SK-MEL-5 (cell line): ENCODE data around the gene MRAS. TPM values are rescaled to one million over a fixed set of nuclear protein-coding genes. Genes with fewer than 3 reads are reported as not detected.
"Not testable (repeated sequence)": the region's sequence is repeated elsewhere in the genome, so short reads cannot be mapped to it uniquely, and the experiment has no call there.

Source experiments
- DNase-seq: peaks from one replicate; pipeline ENCODE4 v3.0.0-alpha.2; 2016; ENCODE audit warnings: low read depth, low spot score
- in situ Hi-C: cut with HindIII; loops from 2 replicates; pipeline ENCODE4 v1.10.0; 2016; ENCODE audit warnings: low sequenced_read_pairs, high pct_unique_total_duplicates, low pct_unique_long_range_greater_than_20kb
- total RNA-seq: library from RNA; depleted of rRNA; stranded (reverse); fragments of >200 nt; shearing (Covaris generic); gene quantifications from 2 replicates; pipeline ENCODE4 v1.2.3, GENCODE V29; 2014

The MRAS gene
- total RNA-seq, 1 experiment from 2014 or later, result 6.5 TPM

DNA sequence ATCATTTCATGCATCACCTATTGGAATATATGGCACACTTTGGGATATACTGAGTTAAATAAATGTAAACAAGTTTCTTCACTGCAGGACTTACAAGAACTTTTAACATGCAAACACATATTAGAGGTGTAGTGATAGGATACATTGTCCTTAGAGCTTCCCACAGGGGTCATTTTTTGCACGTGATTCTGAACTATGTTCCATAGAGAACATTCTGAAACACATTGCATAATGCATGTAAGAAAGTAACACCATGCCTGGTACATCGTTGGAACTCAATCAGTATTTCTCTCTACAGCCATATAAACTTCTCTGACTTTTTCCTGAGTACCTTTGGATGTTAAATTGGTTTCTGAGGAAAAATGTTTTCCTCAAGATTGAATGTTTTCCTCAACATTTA, 28.3 kb downstream of the MRAS start:
- DNase-seq, result no peak
- in situ Hi-C loops, result no loop called here

DNA sequence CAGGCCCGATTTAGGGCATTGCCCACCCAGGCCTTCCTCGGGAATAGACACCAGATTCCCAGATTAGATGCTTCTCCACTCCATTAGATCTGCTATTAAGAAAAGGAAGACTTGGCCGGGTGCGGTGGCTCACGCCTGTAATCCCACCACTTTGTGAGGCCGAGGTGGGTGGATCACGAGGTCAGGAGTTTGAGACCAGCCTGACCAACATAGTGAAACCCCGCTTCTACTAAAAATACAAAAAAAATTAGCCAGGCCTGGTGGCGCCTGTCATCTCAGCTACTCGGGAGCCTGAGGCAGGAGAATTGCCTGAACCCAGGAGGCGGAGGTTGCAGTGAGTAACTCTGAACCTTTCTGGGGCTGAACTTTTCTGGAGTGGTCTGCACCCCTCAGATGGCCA, 28.8 kb downstream of the MRAS start:
- in situ Hi-C loops, result not testable (repeated sequence)

DNA sequence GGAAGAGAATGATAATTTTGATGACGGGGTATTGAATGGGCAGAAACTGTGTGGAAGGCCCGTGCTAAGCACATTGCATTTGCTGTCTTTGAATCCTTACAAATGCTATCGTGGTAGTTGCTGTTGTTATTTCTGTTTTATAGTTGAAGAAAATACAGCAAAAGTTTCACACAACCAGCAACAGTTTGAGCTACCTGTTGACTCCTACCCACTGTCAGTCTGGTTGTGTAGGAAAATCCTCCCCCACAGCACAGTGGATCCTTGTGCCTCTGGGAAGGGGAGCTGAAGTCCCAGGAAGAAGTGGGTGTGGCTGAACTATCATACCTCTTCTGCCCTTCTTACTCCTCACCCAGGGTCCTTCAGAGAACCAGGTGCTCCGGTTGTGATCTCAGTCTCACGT, 29.4 kb downstream of the MRAS start:
- no peak for DNase-seq
- in situ Hi-C loops, result no loop called here

More for the DNA sequence above, 28.8 kb downstream of the MRAS start:
- DNase-seq, result not testable (repeated sequence)

DNA sequence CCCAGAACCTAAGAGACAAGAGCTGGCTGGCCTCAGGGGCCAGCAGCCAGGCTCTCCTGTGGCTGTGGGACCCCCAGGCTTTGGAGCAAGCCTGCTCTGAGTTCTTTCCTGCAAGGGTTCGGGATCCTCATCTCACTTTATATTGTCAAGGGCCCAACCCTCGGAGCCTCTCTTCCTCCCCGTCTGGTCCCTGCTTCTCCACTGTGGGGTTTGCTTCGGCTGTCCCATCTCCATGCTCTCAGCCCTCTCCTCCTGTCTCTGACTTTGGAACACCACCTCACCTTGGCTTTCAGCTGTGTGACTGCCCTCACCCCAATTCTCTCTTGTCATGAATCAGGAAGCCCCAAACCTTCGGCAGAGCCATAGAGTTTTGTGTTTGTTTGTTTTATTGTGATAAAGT, 30.0 kb downstream of the MRAS start:
- no peak for DNase-seq
- in situ Hi-C loops, result no loop called here

DNA sequence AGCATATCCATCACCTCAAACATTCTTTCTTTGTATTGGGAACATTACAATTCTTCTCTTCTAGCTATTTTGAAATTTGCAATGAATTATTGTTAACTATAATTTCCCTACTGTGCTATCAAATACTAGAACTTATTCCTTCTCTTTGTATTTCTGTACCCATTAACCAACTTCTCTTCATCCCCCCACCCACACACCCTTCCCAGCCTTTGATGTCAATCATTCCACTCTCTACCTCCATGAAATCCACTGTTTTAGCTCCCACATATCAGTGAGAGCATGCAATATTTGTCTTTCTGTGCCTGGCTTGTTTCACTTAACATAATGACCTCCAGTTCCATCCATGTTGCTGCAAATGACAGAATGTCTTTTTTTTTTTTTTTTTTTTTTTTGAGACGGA, 30.6 kb downstream of the MRAS start:
- in situ Hi-C loops, result no loop called here
- no peak for DNase-seq

GRCh38 chr3:138381413-138381901, 33.1 kb downstream of the MRAS start:
- in situ Hi-C loops, result no loop called here
- DNase-seq, result no peak

- DNase-seq, result no peak
- in situ Hi-C loops, result no loop called here
These were observed 33.8 kb downstream of the MRAS start for GRCh38 chr3:138381950-138382715.

- DNase-seq, result no peak
- in situ Hi-C loops, result no loop called here
These were observed 35.5 kb downstream of the MRAS start for GRCh38 chr3:138383715-138384465.

- no peak for DNase-seq
- in situ Hi-C loops, result no loop called here
These were observed 36.2 kb downstream of the MRAS start for GRCh38 chr3:138384531-138384930.

GRCh38 chr3:138384976-138385375, 36.6 kb downstream of the MRAS start:
- in situ Hi-C loops, result no loop called here
- DNase-seq, result peak; percentile 39

GRCh38 chr3:138389144-138389601, 40.8 kb downstream of the MRAS start:
- in situ Hi-C loops, result no loop called here
- DNase-seq, result no peak

- in situ Hi-C loops, result no loop called here
- DNase-seq, result peak; percentile 16
These were observed 41.6 kb downstream of the MRAS start for GRCh38 chr3:138389841-138390581.

- in situ Hi-C loops, result no loop called here
- no peak for DNase-seq
These were observed 42.2 kb downstream of the MRAS start for GRCh38 chr3:138390582-138390932.

DNA sequence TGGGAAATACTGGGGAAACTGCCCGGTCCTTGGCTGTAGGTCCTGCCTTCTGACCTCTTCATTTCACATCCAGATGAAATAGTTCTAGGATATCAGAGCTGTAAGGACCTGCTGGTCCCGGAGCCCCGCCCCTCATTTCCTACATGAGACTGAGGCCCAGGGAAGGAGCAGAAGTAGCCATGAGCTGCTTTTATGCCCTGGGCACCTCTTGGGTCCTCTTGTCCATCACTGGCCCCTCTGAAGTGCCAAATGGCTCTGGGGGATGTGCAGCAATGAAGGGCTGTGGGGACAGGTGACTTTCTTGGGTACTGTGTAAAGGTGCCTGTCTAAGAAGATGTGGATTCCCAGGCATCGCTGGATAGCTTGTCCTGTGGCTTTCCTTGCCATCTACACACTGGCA, 45.8 kb downstream of the MRAS start:
- in situ Hi-C loops, result no loop called here
- DNase-seq, result no peak

DNA sequence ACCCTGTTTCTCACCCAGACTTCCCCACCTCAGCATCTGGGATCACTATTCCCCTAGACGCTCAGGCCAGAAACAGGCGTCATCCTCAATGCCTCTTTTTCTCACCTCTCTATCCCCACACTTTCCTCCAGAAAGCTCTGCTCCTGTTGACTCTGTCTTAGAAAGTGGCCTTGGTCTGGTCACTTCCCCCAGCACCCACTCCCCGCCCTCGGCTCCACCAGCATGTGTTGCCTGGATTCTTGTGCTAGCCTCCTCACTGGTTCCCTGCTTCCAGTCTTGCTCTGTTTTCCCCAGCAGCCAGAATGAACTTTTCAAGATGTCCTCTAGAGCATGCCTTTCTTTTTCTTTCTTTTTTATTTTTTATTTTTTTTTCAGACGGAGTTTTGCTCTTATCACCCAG, 46.3 kb downstream of the MRAS start:
- in situ Hi-C loops, result no loop called here
- no peak for DNase-seq

GRCh38 chr3:138395865-138396751, 47.7 kb downstream of the MRAS start:
- DNase-seq, result no peak
- in situ Hi-C loops, result no loop called here

DNA sequence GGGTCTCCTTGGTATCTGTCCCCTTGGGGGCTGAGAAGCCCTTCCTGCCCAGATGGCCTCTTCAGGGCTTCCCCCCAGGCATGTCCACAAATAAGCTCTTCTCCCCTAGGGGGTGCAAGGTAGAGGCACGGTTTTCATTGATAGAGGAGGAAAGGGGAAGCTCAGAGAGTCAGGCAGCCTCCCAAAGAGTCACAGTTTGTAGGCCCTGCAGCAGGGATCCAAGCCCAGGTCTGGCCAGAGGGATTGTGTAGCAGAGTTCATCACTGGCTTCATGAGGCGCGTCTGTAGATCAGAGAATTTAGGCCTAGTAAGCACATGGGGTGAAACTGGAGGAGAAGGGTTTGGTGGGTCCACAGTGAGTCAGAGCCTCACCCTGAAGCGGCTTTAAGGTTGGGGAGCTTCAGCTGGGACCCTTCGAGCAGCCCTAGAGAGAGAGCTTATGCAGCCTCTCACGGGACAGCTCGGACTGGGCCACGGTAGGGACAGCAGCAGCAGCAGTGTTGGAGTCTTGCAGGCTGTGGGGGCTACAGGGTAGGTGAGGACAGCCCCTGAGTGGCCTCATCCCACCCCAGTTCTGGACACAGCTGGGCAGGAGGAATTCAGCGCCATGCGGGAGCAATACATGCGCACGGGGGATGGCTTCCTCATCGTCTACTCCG, 48.5 kb downstream of the MRAS start:
- in situ Hi-C loops, result no loop called here
- no peak for DNase-seq
